Dermis microvascular lymphatic vessel endothelial cell (primary cell): ENCODE measurements around the gene PRR23C. TPM values are rescaled to one million over a fixed set of nuclear protein-coding genes. Genes with fewer than 3 reads are reported as not detected.

Experiments used
- DNase-seq, 2 donors: peaks; one replicate each; pipeline versions ENCODE4 v3.0.0 to v3.0.0-alpha.2; 2010; ENCODE audit warnings: low read depth in 2 of 2
- total RNA-seq: library from RNA; depleted of rRNA; stranded (reverse); fragments of >200 nt; gene quantifications from 2 replicates; pipeline ENCODE4 v1.2.1, GENCODE V29; 2014

The PRR23C gene
- total RNA-seq, 1 donor from 2014 or later: not detected

- no peak for DNase-seq
Measured at GRCh38 chr3:139005356-139005993, 39.2 kb downstream of the PRR23C start.

- DNase-seq: no peak
Measured at GRCh38 chr3:138995706-138996105, 49.0 kb downstream of the PRR23C start.

Other genes starting within 250 kb of the PRR23C start
- gene PIK3CB, start 210.0 kb downstream of the PRR23C start, total RNA-seq: 12.3 and 14.4 TPM in 2 replicates
- under 0.01 TPM in 1 of 2 replicates, not detected in the other for gene FOXL2, start 97.8 kb downstream of the PRR23C start, total RNA-seq
- under 0.01 TPM in 1 of 2 replicates, not detected in the other for gene FOXL2NB, start 97.7 kb downstream of the PRR23C start, total RNA-seq
- gene PRR23A, start 38.6 kb downstream of the PRR23C start, total RNA-seq: not detected in 2 replicates
- not detected in 2 replicates for gene PRR23B, start 24.0 kb downstream of the PRR23C start, total RNA-seq